NCI-H510A (cell line): ENCODE measurements around the gene SGMS1.
"Not testable (repeated sequence)": the region's sequence is repeated elsewhere in the genome, so short reads cannot be mapped to it uniquely, and the experiment has no call there.

ENCODE experiments used
- DNase-seq: peaks from one replicate; lab custom pipeline; 2025; lab: John Stamatoyannopoulos, UW

The SGMS1 gene

GRCh38 chr10:50469288-50469687 lies 154.5 kb downstream of the SGMS1 start:
- no peak for DNase-seq

DNA sequence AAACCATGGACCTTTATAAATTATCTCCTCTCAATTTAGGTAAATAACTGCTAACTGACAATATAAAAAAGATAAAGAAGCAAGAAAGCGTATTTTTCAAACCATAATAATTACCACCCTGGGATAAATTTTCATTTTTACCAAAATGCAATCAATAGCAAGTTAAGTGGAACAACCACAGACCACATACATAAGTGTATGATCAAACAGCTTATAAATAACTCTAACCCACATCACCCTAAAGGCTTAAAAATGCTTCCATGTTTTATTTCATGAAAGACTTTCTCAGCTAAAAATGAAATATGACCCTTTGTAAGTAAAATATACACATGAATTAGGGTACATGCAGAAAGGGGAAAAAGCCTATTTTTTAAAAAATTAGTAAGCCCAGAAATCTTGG lies 156.5 kb downstream of the SGMS1 start:
- no peak for DNase-seq

DNA sequence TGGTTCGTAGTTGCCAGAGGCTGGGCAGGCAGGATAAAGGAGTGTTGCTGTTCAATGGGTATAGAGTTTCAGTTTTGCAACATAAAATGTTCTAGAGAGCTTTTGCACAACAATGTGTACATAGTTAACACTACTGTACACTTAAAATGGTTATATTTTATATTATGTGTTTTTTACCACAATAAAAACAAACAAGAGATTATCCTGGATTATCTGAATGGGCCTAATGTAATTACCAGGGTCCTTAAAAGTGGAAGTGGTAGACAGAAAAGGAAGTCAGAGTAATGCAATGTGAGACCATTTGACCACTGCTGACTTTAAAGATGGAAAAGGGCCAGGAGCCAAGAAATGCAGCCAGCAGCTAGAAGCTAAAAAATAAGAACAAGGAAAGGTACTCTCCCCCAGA lies 159.7 kb downstream of the SGMS1 start:
- DNase-seq = no peak

- DNase-seq = no peak
Measured at GRCh38 chr10:50461834-50462233, 161.9 kb downstream of the SGMS1 start.

DNA sequence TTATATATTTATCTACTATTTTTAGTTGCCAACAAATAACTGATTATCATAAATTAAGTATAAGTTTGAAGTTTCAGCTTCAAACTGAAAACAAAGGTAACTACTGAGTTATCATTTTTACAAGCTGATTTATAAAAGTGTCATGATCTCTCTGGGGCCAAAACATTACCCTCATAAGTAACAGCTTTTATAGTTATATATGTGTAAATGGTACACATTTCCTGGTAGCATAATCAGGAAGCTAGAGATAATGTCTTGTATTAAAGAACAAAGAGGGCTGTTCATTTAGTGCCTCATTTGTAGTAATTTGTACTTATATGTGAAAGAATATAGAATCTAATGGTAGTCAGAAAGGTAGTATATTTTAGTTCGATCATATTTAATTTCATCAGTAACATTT lies 162.6 kb downstream of the SGMS1 start:
- DNase-seq = no peak

DNA sequence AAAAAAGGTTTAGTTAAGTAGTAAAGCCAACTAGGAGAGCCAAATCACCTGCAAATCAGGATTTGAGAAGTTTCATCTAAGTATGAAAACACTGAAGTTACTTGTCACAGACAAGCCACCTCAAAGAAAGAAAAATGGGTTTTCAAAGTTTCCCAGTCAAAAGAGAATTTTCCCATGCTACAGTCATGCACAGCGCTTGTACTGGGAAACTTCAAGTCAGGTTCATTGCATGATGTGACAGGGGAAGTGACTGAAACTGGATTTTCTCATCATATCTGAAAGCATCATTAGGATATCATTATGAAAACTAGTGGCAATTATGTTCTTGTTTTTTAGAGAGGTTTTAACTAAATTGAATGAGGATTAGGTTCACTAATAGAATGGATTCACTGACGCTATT lies 167.0 kb downstream of the SGMS1 start:
- no peak for DNase-seq

GRCh38 chr10:50453940-50454339 lies 169.8 kb downstream of the SGMS1 start:
- no peak for DNase-seq

- no peak for DNase-seq
Measured at GRCh38 chr10:50452603-50453002, 171.2 kb downstream of the SGMS1 start.

DNA sequence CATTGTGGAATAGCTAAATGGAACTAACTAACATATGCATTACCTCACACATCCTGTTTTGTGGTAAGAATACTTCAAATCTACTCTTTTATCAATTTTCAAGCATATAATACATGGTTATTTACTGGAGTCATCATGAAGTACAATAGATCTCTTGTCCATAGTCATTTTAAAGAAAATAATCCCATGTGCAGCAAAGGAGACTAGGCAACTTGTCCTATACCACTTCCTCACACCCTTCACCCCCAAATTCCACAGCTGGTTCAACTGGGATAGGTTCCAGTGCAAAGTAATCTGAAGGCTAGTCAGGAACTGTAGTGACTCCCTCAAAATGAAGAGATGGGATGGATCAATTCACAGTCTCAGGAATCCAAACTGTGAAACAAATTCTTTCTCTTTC lies 176.1 kb downstream of the SGMS1 start:
- no peak for DNase-seq

DNA sequence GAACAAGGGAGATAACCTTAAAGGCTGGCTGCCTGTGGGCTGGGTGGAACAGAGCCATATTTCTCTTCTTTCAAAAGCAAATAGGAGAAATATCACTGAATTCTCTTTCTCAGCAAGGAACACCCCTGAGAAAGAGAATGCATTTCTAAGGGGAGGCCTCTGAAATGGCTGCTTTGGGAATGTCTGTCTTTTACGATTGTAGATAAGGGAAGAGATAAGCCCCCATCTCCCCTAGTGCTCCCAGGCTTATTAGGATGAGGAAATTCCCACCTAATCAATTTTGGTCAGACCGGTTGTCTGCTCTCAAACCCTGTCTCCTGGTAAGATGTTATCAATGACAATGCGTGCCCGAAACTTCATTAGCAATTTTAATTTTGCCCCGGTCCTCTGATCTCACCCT lies 178.0 kb downstream of the SGMS1 start:
- DNase-seq = not testable (repeated sequence)

DNA sequence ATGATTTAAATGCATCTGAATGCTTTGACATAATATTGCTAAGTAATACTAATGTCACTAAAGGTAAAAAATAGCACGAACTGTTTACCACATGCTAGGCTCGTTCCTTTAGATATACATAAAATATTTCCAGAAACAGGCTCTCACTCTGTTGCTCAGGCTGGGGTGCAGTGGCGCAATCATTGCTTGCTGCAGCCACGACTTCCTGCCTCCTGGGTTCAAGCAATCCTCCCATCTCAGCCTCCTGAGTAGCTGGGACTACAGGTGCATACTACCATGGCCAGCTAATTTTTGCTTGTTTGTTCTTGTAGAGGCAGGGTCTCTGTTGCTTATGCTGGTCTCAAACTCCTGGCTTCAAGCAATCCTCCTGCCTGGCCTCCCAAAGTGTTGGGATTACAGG lies 183.3 kb downstream of the SGMS1 start:
- no peak for DNase-seq

DNA sequence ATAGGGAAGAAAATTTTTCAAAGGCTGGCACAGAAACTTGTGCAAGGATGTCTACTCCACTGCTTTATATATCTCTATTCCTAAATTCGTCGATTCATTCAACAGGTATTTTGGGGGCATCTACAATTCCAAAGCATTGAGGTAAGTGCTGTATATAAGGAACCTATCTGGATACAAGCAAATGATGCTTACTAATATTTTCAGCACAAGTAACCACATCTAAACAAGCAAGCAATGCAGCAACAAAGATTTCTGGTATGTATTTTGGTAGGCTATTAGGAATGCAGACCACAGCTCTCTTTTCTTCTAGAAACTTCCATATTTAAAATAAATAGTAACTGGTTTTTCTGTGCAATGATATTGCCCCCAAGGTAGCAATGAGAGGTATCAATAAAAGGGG lies 183.9 kb downstream of the SGMS1 start:
- DNase-seq = no peak

GRCh38 chr10:50439187-50439586 lies 184.6 kb downstream of the SGMS1 start:
- no peak for DNase-seq

- DNase-seq = no peak
Measured at GRCh38 chr10:50438049-50438936, 185.5 kb downstream of the SGMS1 start.

DNA sequence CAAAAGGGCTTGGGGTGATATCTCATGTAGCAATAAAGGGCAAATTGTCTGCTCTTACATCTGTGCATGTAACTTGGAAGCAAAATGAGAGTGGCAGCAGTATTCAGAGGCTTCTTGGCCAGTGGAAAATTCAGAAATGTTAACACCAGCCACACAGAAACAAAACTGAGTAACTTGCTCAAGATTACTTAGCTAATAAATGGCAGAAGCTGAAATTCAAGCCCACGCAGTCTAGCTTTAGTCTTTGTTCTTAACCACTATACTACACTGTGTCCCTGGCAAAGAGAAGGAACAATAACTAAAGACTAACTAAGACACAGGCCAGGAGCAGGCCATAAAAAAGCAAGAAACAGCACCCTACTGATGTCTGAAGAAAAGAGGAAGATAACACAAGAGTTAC lies 186.5 kb downstream of the SGMS1 start:
- DNase-seq = no peak

- DNase-seq = no peak
Measured at GRCh38 chr10:50436805-50437204, 187.0 kb downstream of the SGMS1 start.

- DNase-seq = no peak
Measured at GRCh38 chr10:50432211-50433009, 191.3 kb downstream of the SGMS1 start.

- DNase-seq = no peak
Measured at GRCh38 chr10:50431791-50432190, 192.0 kb downstream of the SGMS1 start.

DNA sequence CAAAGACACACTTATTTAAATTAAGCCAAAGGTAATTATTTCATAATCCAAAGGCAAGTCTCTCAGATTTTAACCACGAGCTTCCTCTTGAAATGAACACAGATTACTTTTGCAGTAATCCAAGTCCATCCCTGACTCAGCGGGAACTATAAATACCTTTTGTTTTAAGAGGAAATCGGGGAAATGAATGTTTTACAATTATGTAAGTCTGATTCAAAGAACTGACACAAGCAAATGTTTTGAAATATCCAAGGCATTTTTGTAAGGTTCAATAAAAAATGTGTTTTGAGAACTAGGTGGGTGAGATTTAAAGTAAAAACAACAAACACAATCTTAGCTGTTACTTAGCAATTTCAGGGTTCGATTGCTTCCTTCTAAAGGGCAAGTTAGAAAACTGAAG lies 192.6 kb downstream of the SGMS1 start:
- DNase-seq = no peak

DNA sequence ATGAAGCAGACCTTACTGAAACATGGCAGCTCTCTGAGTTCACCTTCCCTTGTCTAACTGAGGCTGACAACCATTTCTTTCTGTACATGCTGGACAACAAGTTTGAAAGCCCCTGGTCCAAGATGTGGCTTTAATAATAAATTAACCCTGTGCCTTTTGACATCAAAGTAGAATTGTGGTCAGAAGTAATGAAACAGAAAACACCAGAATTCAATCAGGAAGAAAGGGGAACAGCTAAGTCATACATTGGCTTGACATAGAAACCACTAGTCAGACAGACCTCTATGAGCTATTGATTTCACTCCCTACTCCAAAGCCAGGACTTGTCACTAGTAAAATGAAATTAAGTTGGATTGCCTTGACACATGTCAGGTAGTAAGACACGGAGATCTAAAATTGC lies 197.3 kb downstream of the SGMS1 start:
- DNase-seq = no peak

DNA sequence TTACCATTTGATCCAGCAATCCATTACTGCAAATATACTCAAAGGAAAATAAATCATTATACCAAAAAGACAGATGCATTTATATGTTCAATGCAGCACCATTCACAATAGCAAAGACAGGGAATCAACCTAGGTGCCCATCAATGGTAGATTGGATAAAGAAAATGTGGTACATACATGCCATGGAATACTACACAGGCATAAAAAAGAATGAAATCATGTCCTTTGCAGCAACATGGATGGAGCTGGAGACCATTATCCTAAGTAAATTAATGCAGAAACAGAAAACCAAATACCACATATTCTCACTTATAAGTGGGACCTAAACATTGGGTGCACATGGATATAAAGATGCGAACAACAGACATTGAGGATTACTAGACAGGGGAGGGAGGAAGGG lies 198.5 kb downstream of the SGMS1 start:
- DNase-seq = not testable (repeated sequence)

- DNase-seq = no peak
Measured at GRCh38 chr10:50423448-50423847, 200.3 kb downstream of the SGMS1 start.

DNA sequence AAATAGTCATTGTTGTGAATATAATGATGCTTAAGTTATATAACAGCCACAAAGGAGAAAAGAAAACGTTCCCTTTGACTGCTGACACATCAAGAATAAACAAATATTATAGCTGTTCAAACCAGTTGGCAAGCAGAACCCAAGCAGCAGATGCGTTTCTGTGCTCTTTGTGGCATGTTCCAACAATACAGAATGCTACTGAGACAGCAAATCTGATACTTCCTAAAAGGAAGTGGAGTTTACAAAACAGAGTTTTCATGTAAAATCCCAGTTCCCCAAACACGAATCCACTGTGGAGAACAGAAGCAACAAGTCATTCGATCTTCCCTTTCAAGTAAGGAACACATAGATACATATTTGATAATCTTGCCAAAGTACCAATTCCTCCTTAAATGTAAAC lies 201.5 kb downstream of the SGMS1 start:
- DNase-seq = no peak
